Measurements from ENCODE around the gene MYH9. TPM values are rescaled to one million over a fixed set of nuclear protein-coding genes. Genes with fewer than 3 reads are reported as not detected.

The MYH9 gene
- total RNA-seq, 1 experiment from 2014 or later: 258 TPM

DNA sequence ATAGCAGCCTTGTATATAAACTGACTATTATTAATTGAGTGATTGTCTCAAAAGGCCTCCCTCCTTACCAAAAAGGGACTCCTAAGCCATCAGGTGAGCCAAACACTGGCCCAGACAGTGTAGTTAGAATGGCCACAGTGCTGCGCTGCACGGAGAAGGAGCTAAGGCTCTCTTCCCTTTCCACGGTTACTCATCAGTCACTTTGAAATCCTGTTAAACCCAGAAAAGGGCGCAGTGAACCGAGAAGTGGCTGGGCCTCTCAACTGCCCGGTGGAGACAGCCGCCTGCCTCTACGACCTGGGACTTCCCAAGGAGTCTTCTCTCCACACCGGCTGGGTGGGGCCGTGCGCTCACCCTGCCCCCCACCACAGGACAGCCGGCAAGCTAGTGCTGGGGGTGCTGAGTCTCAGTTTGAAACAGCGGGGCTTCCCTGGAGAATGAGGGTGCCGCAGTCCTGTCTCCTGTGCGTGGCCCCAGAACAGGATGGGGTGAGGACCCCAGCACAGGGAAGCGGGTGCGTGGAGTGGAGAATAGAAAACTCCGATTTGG lies 1.3 kb downstream of the MYH9 start:
- Histone ChIP-seq H3K9me2 (ENCODE audit: insufficient read depth) (no peaks in the 10 kb centered on the region), H3K4me2 (ENCODE audit: low read length) (peak overlapping the region; percentile 99), H2AFZ (ENCODE audit: low read depth, low read length, poor library complexity, severe bottlenecking) (no peak overlapping the region), H3K27ac (ENCODE audit: low read depth, low read length) (peak overlapping the region; percentile 97), H3K9ac (ENCODE audit: low read length) (peak overlapping the region; percentile 87), H3K79me2 (ENCODE audit: insufficient read depth, low read length) (peaks cover 63% of the 10 kb centered on the region), H3K27me3 (ENCODE audit: insufficient read depth, low read length) (no peaks in the 10 kb centered on the region), H3K9me3 (ENCODE audit: control insufficient read depth in 1 of 2, insufficient read depth in 1 of 2, low read depth in 1 of 2, low read length in 2 of 2) (no peaks in the 10 kb centered on the region), H3K4me3 (replicated peaks in 1 of 2; ENCODE audit: low read depth in 1 of 2, low read length in 2 of 2) (peak overlapping the region; percentile 88 to 97), H3K4me1 (ENCODE audit: control insufficient read depth in 1 of 2, insufficient read depth in 2 of 2, low read length in 2 of 2) (peaks cover 40 to 54% of the 10 kb centered on the region in 2 experiments), H4K20me1 (ENCODE audit: insufficient read depth) (peaks cover 16% of the 10 kb centered on the region; the same call in 1 of the 2 replicates), H3K36me3 (ENCODE audit: control insufficient read depth in 1 of 2, insufficient read depth in 2 of 2, low read length in 2 of 2) (peaks cover 2 to 9% of the 10 kb centered on the region in 2 experiments; a peak in 1 of 4 replicates)
- RAD21 ChIA-PET (ENCODE audit: low non-redundant PET in 1 of 2, low total read pairs in 2 of 2, uncharacterized antibody in 2 of 2, unreplicated experiment in 2 of 2): no interaction called here
- intact Hi-C loops (cut with micrococcal nuclease): loop anchor here (5.0 kb wide), 3 partner anchors 54 to 81 kb away; no protein-coding TSS in a partner anchor
- CTCF ChIA-PET: no interaction called here
- DNase-seq (ENCODE audit: low read depth, low spot score) (no peak), ATAC-seq (no peak)
- POLR2A ChIA-PET: interaction anchor here (0.9 to 3.4 kb wide), 6 partner anchors 9 to 34 kb away, joined by 3 to 37 read pairs (median 4); no protein-coding TSS in a partner anchor
- BruUV-seq (replicated peaks): no TSS peak
- TF ChIP-seq, protein P1, sequence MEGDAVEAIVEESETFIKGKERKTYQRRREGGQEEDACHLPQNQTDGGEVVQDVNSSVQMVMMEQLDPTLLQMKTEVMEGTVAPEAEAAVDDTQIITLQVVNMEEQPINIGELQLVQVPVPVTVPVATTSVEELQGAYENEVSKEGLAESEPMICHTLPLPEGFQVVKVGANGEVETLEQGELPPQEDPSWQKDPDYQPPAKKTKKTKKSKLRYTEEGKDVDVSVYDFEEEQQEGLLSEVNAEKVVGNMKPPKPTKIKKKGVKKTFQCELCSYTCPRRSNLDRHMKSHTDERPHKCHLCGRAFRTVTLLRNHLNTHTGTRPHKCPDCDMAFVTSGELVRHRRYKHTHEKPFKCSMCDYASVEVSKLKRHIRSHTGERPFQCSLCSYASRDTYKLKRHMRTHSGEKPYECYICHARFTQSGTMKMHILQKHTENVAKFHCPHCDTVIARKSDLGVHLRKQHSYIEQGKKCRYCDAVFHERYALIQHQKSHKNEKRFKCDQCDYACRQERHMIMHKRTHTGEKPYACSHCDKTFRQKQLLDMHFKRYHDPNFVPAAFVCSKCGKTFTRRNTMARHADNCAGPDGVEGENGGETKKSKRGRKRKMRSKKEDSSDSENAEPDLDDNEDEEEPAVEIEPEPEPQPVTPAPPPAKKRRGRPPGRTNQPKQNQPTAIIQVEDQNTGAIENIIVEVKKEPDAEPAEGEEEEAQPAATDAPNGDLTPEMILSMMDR (IDR thresholded peaks at IDR 0.05 in 2 of 3, conservative IDR thresholded peaks at IDR 0.05 in 1 of 3; ENCODE audit: borderline replicate concordance in 1 of 3, insufficient read depth in 1 of 3, low read depth in 2 of 3, low read length in 2 of 3): no peak
- TF ChIP-seq SIN3A (IDR thresholded peaks at IDR 0.05; ENCODE audit: low read depth) (0 out of 2 replicates have a peak, but pooled peaks have one; percentile 9), POLR2AphosphoS5 (IDR thresholded peaks at IDR 0.05; ENCODE audit: low read depth, low read length) (no peak), ZFX (IDR thresholded peaks at IDR 0.05) (no peak), YY1 (IDR thresholded peaks at IDR 0.05; ENCODE audit: extremely low read depth, insufficient replicate concordance, low read depth, low read length) (no peak), RAD21 (IDR thresholded peaks at IDR 0.05; ENCODE audit: low read depth) (no peak; the same call in 1 of the 2 replicates), CBX3 (IDR thresholded peaks at IDR 0.05; ENCODE audit: low read depth) (no peak; the same call in 1 of the 2 replicates), EZH2phosphoT487 (IDR thresholded peaks at IDR 0.05; ENCODE audit: borderline replicate concordance) (no peak), SP1 (IDR thresholded peaks at IDR 0.05; ENCODE audit: low read depth) (0 out of 2 replicates have a peak, but pooled peaks have one; percentile 27), POLR2A (IDR thresholded peaks at IDR 0.05; ENCODE audit: borderline replicate concordance, extremely low read depth, insufficient read depth, insufficient read length) (no peak), FOSL1 (IDR thresholded peaks at IDR 0.05; ENCODE audit: low read depth) (no peak; the same call in 1 of the 2 replicates), SRF (IDR thresholded peaks at IDR 0.05; ENCODE audit: low read depth) (no peak), TCF7L2 (IDR thresholded peaks at IDR 0.05; ENCODE audit: borderline replicate concordance, extremely low read depth, insufficient read depth, insufficient read length) (no peak), ZNF274 (IDR thresholded peaks at IDR 0.05; ENCODE audit: low read depth, low read length) (no peak), CEBPB (IDR thresholded peaks at IDR 0.05; ENCODE audit: low read depth) (no peak), JUND (IDR thresholded peaks at IDR 0.05) (no peak)
- TF ChIP-seq, protein P2, sequence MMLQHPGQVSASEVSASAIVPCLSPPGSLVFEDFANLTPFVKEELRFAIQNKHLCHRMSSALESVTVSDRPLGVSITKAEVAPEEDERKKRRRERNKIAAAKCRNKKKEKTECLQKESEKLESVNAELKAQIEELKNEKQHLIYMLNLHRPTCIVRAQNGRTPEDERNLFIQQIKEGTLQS (IDR thresholded peaks at IDR 0.05): no peak
- TF ChIP-seq, protein P3, sequence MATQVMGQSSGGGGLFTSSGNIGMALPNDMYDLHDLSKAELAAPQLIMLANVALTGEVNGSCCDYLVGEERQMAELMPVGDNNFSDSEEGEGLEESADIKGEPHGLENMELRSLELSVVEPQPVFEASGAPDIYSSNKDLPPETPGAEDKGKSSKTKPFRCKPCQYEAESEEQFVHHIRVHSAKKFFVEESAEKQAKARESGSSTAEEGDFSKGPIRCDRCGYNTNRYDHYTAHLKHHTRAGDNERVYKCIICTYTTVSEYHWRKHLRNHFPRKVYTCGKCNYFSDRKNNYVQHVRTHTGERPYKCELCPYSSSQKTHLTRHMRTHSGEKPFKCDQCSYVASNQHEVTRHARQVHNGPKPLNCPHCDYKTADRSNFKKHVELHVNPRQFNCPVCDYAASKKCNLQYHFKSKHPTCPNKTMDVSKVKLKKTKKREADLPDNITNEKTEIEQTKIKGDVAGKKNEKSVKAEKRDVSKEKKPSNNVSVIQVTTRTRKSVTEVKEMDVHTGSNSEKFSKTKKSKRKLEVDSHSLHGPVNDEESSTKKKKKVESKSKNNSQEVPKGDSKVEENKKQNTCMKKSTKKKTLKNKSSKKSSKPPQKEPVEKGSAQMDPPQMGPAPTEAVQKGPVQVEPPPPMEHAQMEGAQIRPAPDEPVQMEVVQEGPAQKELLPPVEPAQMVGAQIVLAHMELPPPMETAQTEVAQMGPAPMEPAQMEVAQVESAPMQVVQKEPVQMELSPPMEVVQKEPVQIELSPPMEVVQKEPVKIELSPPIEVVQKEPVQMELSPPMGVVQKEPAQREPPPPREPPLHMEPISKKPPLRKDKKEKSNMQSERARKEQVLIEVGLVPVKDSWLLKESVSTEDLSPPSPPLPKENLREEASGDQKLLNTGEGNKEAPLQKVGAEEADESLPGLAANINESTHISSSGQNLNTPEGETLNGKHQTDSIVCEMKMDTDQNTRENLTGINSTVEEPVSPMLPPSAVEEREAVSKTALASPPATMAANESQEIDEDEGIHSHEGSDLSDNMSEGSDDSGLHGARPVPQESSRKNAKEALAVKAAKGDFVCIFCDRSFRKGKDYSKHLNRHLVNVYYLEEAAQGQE (IDR thresholded peaks at IDR 0.05; ENCODE audit: low read depth): no peak
- TF ChIP-seq, protein P4, sequence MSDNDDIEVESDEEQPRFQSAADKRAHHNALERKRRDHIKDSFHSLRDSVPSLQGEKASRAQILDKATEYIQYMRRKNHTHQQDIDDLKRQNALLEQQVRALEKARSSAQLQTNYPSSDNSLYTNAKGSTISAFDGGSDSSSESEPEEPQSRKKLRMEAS (IDR thresholded peaks at IDR 0.05): 0 out of 2 replicates have a peak, but pooled peaks have one; percentile 6
- TF ChIP-seq, protein P5, sequence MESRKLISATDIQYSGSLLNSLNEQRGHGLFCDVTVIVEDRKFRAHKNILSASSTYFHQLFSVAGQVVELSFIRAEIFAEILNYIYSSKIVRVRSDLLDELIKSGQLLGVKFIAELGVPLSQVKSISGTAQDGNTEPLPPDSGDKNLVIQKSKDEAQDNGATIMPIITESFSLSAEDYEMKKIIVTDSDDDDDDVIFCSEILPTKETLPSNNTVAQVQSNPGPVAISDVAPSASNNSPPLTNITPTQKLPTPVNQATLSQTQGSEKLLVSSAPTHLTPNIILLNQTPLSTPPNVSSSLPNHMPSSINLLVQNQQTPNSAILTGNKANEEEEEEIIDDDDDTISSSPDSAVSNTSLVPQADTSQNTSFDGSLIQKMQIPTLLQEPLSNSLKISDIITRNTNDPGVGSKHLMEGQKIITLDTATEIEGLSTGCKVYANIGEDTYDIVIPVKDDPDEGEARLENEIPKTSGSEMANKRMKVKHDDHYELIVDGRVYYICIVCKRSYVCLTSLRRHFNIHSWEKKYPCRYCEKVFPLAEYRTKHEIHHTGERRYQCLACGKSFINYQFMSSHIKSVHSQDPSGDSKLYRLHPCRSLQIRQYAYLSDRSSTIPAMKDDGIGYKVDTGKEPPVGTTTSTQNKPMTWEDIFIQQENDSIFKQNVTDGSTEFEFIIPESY (IDR thresholded peaks at IDR 0.05; ENCODE audit: extremely low read depth, insufficient replicate concordance, low read length): no peak

Measured in HCT116 (cell line).